GM18502 (cell line): ENCODE measurements around the gene PRDM9.
"Not testable (repeated sequence)": the region's sequence is repeated elsewhere in the genome, so short reads cannot be mapped to it uniquely, and the experiment has no call there.

Source experiments
- ATAC-seq: cut with Tn5 transposase; IDR thresholded peaks from one replicate; pipeline ENCODE4 v1.9.1; 2021; ENCODE audit warnings: mild to moderate bottlenecking; ENCODE audit not compliant: unreplicated experiment, poor library complexity

Gene PRDM9

DNA sequence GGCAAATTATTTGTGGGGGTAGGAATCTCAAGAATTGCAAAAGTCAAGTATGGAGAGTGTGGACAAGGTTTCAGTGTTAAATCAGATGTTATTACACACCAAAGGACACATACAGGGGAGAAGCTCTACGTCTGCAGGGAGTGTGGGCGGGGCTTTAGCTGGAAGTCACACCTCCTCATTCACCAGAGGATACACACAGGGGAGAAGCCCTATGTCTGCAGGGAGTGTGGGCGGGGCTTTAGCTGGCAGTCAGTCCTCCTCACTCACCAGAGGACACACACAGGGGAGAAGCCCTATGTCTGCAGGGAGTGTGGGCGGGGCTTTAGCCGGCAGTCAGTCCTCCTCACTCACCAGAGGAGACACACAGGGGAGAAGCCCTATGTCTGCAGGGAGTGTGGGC, 19.2 kb downstream of the PRDM9 start:
- ATAC-seq: not testable (repeated sequence)

DNA sequence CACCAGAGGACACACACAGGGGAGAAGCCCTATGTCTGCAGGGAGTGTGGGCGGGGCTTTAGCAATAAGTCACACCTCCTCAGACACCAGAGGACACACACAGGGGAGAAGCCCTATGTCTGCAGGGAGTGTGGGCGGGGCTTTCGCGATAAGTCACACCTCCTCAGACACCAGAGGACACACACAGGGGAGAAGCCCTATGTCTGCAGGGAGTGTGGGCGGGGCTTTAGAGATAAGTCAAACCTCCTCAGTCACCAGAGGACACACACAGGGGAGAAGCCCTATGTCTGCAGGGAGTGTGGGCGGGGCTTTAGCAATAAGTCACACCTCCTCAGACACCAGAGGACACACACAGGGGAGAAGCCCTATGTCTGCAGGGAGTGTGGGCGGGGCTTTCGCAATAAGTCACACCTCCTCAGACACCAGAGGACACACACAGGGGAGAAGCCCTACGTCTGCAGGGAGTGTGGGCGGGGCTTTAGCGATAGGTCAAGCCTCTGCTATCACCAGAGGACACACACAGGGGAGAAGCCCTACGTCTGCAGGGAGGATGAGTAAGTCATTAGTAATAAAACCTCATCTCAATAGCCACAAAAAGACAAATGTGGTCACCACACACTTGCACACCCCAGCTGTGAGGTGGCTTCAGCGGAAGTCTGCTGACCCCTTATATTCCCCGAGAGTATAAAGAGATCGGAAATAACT, 20.0 kb downstream of the PRDM9 start:
- not testable (repeated sequence) for ATAC-seq

DNA sequence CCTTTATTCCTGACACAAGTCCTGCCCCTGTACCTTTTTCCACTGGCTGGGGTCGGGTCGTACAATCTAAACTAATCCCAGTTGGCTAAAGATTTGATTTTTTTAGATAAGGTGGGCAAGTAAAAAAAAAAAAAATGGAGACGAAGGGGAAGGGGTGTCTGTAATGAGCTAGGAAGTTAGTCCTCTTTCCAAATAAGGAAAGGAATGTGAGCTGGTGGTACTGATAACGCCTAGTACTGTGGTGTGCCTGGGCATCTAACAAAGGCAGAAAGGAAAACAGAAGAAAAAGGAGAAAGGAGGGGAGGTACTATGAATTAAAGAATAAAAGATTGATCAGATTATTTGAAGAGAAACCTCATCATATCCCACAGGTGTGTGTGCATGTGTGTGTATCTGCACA, 21.3 kb downstream of the PRDM9 start:
- no peak for ATAC-seq

DNA sequence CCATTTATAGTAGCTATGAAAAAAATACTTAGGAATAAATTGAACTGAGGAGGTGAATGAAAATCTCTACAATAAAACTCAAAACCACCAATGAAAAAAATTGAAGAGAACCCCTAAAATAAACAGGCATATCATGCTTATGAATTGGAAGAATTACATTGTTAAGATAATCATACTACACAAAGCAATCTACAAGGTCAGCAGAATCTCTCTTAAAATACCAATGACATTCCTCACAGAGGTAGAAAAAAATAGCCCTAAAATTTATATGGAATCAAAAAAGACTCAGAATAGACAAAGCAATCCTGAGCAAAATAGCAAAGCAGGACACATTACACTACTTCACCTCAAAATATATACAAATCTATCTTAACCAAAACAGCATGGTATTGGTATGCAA, 23.2 kb downstream of the PRDM9 start:
- no peak for ATAC-seq

DNA sequence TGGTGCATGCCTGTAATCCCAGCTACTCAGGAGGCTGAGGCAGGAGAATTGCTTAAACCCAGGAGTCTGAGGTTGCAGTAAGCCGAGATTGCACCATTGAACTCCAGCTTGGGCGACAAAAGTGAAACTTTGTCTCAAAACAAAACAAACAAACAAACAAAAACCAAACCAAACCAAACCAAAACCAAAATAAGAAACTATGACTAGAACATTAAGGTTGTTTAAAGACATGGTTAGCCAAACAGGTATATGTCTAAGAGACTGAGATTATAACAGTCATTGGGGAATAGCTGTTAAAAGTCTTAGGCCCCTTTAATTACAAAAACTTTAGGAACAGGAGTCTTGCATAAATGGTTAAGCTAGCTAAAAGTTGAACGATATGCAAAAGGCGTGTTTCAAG, 63.6 kb downstream of the PRDM9 start:
- ATAC-seq: no peak
